ENCODE data around the gene OR52B6. TPM values are rescaled to one million over a fixed set of nuclear protein-coding genes. Genes with fewer than 3 reads are reported as not detected.

OR52B6 gene
- polyA plus RNA-seq, 4 donors = 0.09 to 0.25 TPM; not detected in 2

Other genes with a start within 250 kb of the OR52B6 start
- gene OR51B5, start 237.4 kb upstream of the OR52B6 start, polyA plus RNA-seq (ENCODE audit: insufficient read length in 4 of 4) = under 1 TPM; 0.17 to 0.92 (median 0.72) TPM
- not detected for gene OR51B6, start 229.4 kb upstream of the OR52B6 start, polyA plus RNA-seq (ENCODE audit: insufficient read length in 4 of 4)
- under 1 TPM in 2 of 4 donors, not detected in 2; 0.05 to 0.13 TPM for gene OR51M1, start 197.1 kb upstream of the OR52B6 start, polyA plus RNA-seq (ENCODE audit: insufficient read length in 4 of 4)
- under 1 TPM in 1 of 4 donors, not detected in 3; 0.09 TPM for gene OR51Q1, start 158.8 kb upstream of the OR52B6 start, polyA plus RNA-seq (ENCODE audit: insufficient read length in 4 of 4)
- not detected for gene OR51I1, start 139.4 kb upstream of the OR52B6 start, polyA plus RNA-seq (ENCODE audit: insufficient read length in 4 of 4)
- under 1 TPM in 1 of 4 donors, not detected in 3; 0.04 TPM for gene OR51I2, start 131.6 kb upstream of the OR52B6 start, polyA plus RNA-seq (ENCODE audit: insufficient read length in 4 of 4)
- not detected for gene OR52D1, start 92.2 kb upstream of the OR52B6 start, polyA plus RNA-seq (ENCODE audit: insufficient read length in 4 of 4)
- gene UBQLN3, start 70.9 kb upstream of the OR52B6 start, polyA plus RNA-seq (ENCODE audit: insufficient read length in 4 of 4) = not detected
- gene UBQLNL, start 64.2 kb upstream of the OR52B6 start, polyA plus RNA-seq (ENCODE audit: insufficient read length in 4 of 4) = 1 to 10 TPM in 1 of 4 donors, under 1 TPM in 3; 0.30 to 1.0 (median 0.71) TPM
- not detected for gene OR52H1, start 32.3 kb upstream of the OR52B6 start, polyA plus RNA-seq (ENCODE audit: insufficient read length in 4 of 4)
- 10 to 100 TPM; 11.8 to 65.1 (median 35.7) TPM for gene TRIM6, start 15.8 kb downstream of the OR52B6 start, polyA plus RNA-seq (ENCODE audit: insufficient read length in 4 of 4)
- 10 to 100 TPM in 1 of 4 donors, 1 to 10 TPM in 3; 6.1 to 12.6 (median 9.3) TPM for gene TRIM34, start 44.1 kb downstream of the OR52B6 start, polyA plus RNA-seq (ENCODE audit: insufficient read length in 4 of 4)
- 10 to 100 TPM; 35.3 to 52.4 (median 41.9) TPM for gene TRIM5, start 104.2 kb downstream of the OR52B6 start, polyA plus RNA-seq (ENCODE audit: insufficient read length in 4 of 4)
- 10 to 100 TPM in 2 of 4 donors, 1 to 10 TPM in 2; 6.8 to 11.9 (median 10.3) TPM for gene TRIM22, start 108.9 kb downstream of the OR52B6 start, polyA plus RNA-seq (ENCODE audit: insufficient read length in 4 of 4)
- gene OR56B1, start 155.6 kb downstream of the OR52B6 start, polyA plus RNA-seq (ENCODE audit: insufficient read length in 4 of 4) = not detected
- not detected for gene OR52N4, start 173.4 kb downstream of the OR52B6 start, polyA plus RNA-seq (ENCODE audit: insufficient read length in 4 of 4)
- gene OR52N5, start 202.5 kb downstream of the OR52B6 start, polyA plus RNA-seq (ENCODE audit: insufficient read length in 4 of 4) = not detected
- not detected for gene OR52N1, start 210.4 kb downstream of the OR52B6 start, polyA plus RNA-seq (ENCODE audit: insufficient read length in 4 of 4)
- gene OR52N2, start 228.0 kb downstream of the OR52B6 start, polyA plus RNA-seq (ENCODE audit: insufficient read length in 4 of 4) = not detected